Retinal pigment epithelial cell (primary cell): ENCODE data around the gene KIAA1328.
A peak's percentile ranks its signal among the peaks of the same experiment; 100 is the strongest.

Experiments
- DNase-seq: peaks from one replicate; pipeline ENCODE4 v3.0.0-alpha.2; 2010; ENCODE audit warnings: low read depth
- H3K4me3 ChIP-seq: 2 replicates; pipeline ENCODE4 v1.5.1; 2011; ENCODE audit warnings: mild to moderate bottlenecking, low read length, control low read depth, moderate library complexity
- TF ChIP-seq, protein P1 (sequence below): conservative IDR thresholded peaks from 2 replicates; pipeline ENCODE4 v1.5.1; 2011; ENCODE audit warnings: low read depth, low read length, control low read depth, inconsistent platforms

Gene KIAA1328

DNA sequence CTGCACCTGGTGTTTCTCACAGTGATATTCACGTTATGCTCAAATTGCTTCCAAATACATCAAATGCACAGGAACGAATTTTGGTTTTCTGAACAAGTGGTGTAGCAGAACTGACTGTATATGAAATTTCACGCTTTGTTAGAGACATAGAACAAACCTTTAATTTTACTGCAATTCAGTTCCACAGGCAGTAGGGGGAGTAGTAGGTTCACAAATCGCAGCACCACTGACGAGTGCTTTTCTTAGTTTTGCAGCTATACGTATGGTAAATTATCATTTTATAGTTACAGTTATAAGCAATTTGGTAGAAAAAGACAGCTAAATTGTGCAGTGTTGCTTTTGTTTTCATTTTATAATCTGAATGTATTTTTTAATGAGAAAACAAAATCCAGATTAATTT is 113.3 kb downstream of the KIAA1328 start:
- TF ChIP-seq, protein P1, sequence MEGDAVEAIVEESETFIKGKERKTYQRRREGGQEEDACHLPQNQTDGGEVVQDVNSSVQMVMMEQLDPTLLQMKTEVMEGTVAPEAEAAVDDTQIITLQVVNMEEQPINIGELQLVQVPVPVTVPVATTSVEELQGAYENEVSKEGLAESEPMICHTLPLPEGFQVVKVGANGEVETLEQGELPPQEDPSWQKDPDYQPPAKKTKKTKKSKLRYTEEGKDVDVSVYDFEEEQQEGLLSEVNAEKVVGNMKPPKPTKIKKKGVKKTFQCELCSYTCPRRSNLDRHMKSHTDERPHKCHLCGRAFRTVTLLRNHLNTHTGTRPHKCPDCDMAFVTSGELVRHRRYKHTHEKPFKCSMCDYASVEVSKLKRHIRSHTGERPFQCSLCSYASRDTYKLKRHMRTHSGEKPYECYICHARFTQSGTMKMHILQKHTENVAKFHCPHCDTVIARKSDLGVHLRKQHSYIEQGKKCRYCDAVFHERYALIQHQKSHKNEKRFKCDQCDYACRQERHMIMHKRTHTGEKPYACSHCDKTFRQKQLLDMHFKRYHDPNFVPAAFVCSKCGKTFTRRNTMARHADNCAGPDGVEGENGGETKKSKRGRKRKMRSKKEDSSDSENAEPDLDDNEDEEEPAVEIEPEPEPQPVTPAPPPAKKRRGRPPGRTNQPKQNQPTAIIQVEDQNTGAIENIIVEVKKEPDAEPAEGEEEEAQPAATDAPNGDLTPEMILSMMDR, result peak; percentile 79
- peak; percentile 12 for DNase-seq
- H3K4me3 ChIP-seq, result no peak overlapping the region

GRCh38 chr18:36947820-36948348 is 119.0 kb downstream of the KIAA1328 start:
- no peak for DNase-seq
- H3K4me3 ChIP-seq, result no peak overlapping the region
- TF ChIP-seq, protein P1, result no peak

DNA sequence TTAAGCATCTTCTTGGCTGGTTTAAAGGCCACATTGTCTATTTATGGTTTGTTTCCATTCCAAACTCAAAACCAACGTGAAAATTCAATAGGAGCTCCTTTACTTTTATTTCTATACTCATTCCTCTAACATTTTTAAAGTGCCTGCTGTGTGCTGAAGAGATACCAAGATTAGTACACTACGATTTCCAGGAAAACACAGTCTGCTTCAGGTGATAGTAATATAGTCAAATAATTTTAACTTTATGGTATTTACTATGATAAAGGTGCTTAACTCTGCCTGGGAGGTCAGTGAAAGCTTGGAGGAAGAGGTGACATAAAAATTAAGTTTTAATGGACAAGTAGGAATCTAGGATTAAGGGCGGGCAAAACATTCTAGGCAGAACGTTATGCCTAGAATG is 121.4 kb downstream of the KIAA1328 start:
- DNase-seq, result no peak
- TF ChIP-seq, protein P1, result no peak
- H3K4me3 ChIP-seq, result no peak overlapping the region

DNA sequence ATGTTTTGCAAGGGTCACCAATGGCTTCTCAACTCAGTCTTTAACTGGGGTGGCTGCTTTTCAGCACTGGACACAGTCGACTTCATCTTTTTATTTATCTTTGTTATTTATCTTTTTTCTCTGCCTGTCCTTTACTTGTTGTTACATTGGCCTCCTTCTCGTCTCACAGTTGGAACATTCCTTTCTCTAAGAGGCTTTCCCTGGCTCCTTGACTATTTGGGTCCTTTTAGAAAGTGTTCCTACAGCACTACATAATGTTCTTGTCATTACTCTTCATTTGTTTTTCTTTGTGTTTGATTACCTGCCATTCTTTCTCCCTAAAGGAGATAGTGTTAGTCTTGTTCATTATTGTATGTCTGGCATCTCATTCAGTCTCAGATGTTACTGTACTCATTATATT is 122.0 kb downstream of the KIAA1328 start:
- no peak for DNase-seq
- no peak overlapping the region for H3K4me3 ChIP-seq
- TF ChIP-seq, protein P1, result no peak

- TF ChIP-seq, protein P1, result no peak
- no peak overlapping the region for H3K4me3 ChIP-seq
- DNase-seq, result no peak
Observed at GRCh38 chr18:36953047-36953446, 124.1 kb downstream of the KIAA1328 start.

DNA sequence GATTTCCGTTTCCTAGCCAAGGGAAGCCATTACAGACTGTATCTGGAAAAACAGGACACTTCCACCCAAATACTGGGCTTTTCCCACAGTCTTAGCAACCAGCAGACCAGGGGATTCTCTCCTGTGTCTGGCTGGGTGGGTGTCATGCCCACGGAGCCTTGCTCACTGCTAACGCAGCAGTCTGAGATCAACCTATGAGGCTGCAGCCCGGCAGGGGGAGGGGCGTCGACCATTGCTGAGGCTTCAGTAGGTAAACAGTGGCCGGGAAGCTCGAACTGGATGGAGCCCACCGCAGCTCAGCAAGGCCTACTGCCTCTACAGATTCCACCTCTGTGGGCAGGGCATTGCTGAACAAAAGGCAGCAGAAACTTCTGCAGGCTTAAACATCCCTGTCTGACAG is 131.1 kb downstream of the KIAA1328 start:
- TF ChIP-seq, protein P1, result no peak
- no peak overlapping the region for H3K4me3 ChIP-seq
- DNase-seq, result no peak

- DNase-seq, result no peak
- TF ChIP-seq, protein P1, result no peak
- no peak overlapping the region for H3K4me3 ChIP-seq
Observed at GRCh38 chr18:36963464-36963863, 134.5 kb downstream of the KIAA1328 start.
